ENCODE results near the gene DBN1.
A peak's percentile ranks its signal among the peaks of the same experiment; 100 is the strongest.

The DBN1 gene

GRCh38 chr5:177475563-177476427 is 2.4 kb upstream of the DBN1 start:
- DNase-seq: no peak

- no peak for DNase-seq
Measured at GRCh38 chr5:177474846-177475562, 1.6 kb upstream of the DBN1 start.

DNA sequence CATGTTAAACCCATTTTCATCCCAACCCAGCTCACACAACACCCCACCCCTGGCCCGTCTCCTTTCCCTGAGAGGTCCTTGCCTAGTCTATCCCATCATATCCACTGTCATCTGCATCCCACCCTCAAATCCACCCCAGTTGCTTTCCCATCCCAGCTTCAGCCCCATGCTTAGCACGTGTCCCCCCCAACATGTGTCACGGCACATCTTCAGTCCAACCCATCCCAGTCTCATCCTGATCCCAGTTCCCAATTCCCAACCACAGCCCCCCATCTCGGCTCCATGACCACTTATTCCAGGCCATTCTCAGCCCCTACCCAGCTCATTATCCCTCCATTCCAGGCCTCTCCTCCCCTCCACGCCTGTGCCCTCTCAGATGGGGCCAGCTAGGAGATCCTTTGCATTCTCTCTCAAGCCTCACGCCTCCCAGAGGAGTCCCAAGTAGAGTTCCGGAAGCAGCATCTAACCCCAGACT is 605 bp upstream of the DBN1 start:
- no peak for DNase-seq

DNA sequence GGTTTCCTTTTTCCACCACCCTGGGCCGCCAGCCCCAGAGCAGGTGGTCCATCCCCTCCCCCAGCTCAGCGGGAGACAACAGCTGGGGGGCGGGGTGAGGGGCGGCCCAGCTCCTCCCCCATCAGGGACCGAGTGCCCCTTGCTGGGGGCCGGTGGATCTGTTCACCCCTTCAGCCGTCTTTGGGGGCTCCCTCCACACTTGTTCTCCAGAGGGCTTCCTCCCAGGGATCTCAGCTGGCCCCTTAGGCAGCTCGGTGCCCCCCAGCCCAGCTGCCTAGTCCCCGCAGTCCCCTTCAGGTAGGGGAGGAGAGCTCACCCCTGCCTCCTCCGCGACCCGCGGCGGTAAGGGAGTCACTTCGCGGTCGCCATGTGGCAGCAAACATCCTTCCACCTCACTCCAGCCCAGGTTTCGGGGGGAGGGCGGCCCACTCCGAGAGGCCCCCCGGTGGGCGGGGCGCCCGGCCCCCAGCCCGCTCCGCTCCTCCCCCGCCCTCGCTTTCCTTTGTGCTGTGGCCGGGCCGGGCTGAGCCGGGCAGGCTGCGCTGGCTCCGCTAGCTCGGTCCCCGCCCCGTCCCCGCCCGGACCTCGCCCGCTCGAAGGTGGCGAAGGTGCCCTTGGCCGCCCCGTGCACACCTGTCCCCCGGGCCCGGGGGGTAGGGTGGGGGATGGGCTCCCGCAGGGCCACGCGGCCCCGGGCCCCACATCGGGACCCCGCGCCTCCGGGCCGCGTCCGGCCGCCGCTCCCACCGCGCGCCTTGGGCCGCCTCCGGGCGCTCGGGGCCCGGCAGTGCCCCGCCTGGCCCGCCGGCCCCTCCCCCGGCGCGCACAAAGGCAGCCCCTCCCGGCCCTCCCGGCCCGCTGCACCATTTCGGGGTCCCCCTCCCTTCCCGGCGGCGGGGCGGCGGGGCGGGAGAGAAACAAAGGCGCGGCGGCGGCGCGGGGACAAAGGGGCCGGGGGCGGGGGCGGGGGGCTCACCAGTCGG is 683 bp downstream of the DBN1 start:
- DNase-seq: peak in 1 of 51 donors; percentile 14

GRCh38 chr5:177471610-177472356 is 1.7 kb downstream of the DBN1 start:
- DNase-seq: peak in 1 of 51 donors; percentile 41

DNA sequence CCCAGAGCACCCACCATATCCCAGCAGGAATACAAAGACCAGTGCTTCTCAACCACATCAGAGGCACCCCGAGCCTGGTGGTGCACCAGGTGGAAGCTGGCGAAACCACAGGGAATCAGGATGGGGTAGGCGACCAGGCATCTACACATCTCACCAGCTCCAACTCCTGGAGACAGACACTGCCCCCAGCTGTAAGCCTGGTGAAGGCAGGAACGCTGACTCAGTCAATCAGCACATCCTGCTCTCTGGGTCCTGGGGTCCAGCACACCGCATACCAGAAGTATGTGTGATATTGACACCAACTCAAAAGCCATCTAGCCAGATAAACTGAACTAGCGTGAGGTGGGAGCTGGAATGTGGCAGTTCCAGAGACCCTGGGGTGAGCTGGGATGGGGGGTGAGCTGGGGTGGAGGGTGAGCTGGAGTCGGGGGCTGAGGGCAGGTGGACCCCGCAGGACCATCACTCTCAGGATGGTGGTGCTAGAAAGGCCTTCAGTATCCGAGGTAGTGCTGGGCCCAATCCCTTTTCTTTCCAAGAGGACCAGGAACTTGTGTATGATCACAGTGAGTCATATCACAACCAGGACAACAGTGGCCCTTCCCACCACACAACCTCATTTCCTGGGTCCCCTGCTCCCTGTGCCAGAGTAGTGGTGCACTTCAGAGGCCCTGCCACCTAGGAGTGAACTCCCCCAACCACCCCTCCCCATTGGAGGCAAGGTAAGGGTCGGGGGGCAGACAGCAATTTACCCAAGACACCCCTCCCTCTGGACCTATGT is 2.5 kb downstream of the DBN1 start:
- DNase-seq: no peak

DNA sequence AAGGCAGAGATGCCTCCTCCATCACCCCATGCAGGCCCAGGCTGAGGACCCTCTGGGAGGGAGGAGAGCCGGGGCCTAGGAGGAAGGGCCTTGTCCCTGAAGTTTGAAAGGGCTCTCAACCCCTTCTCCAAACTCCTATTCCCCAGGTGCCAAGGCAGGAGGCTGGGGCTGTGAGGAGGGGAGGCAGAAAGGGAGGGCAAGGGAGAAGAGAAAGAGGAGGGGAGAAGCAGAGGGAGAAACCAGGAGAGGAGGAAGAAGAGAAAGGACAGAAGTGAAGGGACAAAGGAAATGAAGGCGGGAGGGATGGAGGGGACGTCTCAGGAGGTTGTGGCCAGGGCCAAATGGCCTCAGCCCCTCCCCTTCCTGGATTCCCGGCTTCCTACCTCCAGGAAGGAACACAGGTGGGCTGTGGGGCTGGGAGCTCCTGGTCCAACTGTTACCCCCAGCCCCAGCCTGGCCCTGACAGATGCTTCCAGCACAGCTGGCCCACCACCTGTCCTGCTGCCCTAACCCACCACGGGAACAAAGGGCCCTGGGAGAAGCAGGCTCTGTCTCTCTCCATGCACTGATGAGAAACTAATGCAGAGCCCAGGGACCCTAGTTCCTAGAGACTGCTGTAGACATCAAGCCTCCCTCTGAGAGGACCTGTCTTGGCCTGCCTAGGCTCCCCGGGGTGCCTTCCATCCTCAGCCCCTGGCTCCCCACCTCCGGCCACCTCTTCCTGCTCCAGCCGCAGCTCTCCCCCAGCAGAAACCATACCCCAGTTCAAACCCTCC is 3.5 kb downstream of the DBN1 start:
- no peak for DNase-seq

DNA sequence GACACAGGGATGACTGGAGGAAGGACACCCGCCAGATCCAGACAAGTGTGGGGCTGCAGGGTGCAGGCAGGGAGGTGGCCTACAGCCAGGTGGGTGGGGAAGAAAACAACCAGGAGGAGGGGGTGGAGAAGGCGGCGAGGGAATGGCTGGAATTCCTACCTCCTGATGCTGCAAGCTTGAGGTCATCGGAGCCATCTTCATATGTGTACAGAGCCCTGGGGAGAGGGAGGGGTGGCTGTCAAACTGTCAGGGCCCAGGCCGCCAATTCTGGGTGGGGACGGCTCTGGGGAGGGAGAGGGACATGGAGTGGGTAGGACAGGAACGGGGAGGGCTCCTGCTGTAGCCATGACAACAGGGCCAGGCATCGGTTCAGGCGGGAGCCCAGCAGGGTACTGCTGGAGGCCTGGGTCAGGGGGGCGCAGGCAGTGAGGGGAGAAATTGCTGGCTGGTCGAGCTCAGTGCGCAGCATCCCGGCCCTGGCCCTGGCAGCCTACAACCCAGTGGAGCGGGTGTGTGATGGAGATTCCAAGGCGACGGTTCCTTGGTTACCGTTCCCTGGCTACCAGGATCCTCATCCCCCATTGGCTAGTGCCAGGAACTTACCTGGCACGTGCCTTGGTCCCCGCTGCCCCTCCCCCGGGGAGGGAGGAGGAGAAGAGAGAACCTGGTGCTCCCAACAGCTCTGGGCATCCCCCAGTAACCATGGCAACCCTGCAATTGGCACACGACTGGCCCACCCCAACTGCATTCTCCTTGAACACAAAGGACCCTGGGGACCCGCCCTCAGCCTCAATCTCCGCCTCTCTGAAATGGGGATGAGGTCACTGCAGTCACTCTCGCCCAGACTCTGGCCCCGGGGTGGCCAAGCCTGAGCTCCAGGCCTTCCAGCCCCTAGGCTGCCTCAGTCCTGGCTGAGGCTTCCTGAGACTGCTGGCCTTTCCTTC is 4.5 kb downstream of the DBN1 start:
- peak in 32 of 51 donors; percentile 11 to 81 (median 52) for DNase-seq

GRCh38 chr5:177468329-177468684 is 5.1 kb downstream of the DBN1 start:
- no peak for DNase-seq

DNA sequence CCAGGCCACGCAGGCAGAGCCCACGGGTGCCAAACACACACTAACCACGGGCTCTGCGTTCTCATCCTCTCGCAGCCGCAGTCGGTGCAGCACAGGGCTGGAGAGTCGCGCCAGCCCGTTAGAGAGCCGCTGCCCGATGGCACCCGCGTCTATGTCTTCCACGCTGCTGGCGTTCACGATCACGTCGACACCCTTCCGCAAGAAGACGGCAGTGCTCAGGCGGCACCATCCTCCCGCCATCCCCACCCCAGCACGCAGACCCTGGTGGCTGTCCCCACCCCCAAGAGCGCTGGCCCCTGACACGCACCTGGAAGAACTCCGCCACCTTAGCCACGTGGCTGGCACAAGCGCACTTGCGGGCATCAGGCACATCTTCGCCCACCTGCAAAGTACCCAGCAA is 6.0 kb downstream of the DBN1 start:
- DNase-seq: no peak

- no peak for DNase-seq
Measured at GRCh38 chr5:177466861-177467260, 6.6 kb downstream of the DBN1 start.

- DNase-seq: no peak
Measured at GRCh38 chr5:177465044-177465443, 8.4 kb downstream of the DBN1 start.

GRCh38 chr5:177462021-177462670 is 11.3 kb downstream of the DBN1 start:
- no peak for DNase-seq

DNA sequence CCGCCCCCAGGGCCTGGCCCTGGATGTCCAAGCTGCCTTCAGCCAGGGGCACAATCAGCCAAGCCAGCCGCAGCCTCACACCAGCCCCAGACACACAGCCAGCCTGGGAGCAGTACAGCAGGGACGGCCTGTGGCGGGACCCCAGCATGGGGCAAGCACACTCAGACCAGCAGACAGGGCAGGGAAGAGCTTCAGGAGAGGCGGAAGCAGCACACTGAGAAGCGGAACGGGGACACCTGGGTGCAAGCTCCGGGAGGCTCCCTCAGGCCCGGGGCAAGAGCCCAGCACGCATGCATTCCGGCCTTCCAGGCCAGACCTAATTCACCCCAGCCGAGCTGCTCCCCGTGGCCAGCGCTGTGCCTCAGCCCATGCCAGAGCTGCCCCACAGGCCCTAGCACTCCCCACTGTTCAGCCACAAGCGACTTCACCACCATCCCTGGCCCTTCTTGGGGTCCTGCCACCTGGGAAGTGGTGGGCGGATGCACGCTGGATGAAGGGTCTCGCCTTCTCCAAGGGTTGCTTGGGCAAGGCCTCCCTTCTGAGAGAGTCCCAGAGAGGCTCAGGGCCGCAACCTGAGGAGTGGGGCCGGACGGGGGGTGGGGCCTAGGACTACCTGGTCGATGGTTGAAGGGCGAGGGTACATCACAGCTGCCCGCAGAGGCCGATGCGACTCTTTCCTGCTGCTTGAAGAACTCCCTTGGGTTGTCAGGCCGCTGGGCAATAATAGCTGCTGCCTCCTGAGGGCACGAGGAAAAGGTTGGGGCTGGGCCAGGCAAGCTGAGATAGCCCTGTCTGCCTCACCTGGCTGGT is 13.4 kb downstream of the DBN1 start:
- DNase-seq: no peak

DNA sequence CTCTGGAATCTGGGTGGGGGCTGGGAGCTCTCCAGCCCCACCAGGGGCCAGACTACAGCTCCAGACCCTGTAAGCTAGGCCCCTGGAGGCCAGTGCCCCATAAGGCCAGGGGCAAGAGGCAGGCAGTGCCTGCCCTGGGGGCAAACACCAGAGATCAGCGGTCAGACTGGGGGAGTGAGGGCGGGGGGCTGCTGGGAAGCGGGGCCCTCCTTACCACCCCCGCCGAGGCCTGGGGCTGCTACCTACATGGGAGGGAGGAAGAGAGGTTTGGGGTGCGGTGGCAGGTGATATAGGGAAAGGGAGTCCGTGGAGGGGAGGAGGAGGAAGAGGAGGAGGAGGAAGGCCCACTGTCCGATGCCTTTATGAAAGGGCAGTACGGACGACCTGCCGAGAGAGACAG is 14.1 kb downstream of the DBN1 start:
- no peak for DNase-seq

DNA sequence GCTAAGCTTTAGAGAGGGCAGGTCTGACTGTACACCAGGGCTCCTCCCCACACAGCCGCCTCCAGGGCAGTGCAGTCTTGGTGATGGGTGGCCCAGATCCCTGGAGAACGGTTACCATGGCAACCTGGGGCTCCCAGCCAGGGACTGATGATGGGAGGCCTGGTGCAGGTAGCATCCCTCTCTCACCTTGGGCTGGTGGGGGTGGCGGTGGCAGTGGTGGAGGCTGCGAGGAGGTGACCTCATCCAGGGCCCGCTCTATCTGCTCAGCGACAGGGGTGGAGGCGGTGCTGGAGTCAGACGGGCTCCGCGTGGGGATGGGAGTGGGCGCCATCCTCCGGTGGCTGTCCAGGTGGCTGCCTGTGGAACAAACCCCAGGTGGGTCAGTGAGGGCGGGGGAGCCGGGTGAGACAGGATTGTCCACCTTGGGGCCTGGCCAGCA is 14.5 kb downstream of the DBN1 start:
- peak in 17 of 51 donors; percentile 21 to 74 (median 39) for DNase-seq

Data from hypothalamus (tissue), 51 donors.